ENCODE results near the gene TERB1.
A peak's percentile ranks its signal among the peaks of the same experiment; 100 is the strongest.
"Not testable (repeated sequence)": the region's sequence is repeated elsewhere in the genome, so short reads cannot be mapped to it uniquely, and the experiment has no call there.

Gene TERB1

GRCh38 chr16:66800856-66801255 lies 528 bp downstream of the TERB1 start:
- no peaks in the 10 kb centered on the region for H3K27me3 ChIP-seq (ENCODE audit: insufficient read depth, low read length)
- no peaks in the 10 kb centered on the region for H3K4me1 ChIP-seq (ENCODE audit: insufficient read depth, low read length)
- H3K36me3 ChIP-seq (ENCODE audit: insufficient read depth, low read length) = peaks cover 45% of the 10 kb centered on the region
- no peak overlapping the region for H2AFZ ChIP-seq (ENCODE audit: low read depth, low read length)
- no peak overlapping the region for H3K4me3 ChIP-seq (ENCODE audit: low read length)
- peaks cover 5% of the 10 kb centered on the region for H3K9me3 ChIP-seq (ENCODE audit: low read length)

- H3K4me3 ChIP-seq (ENCODE audit: low read length) = no peak overlapping the region
- no peaks in the 10 kb centered on the region for H3K27me3 ChIP-seq (ENCODE audit: insufficient read depth, low read length)
- no peak overlapping the region for H2AFZ ChIP-seq (ENCODE audit: low read depth, low read length)
- no peaks in the 10 kb centered on the region for H3K4me1 ChIP-seq (ENCODE audit: insufficient read depth, low read length)
- peaks cover 21% of the 10 kb centered on the region for H3K36me3 ChIP-seq (ENCODE audit: insufficient read depth, low read length)
- H3K9me3 ChIP-seq (ENCODE audit: low read length) = peaks cover 5% of the 10 kb centered on the region
Measured at GRCh38 chr16:66798161-66798560, 3.2 kb downstream of the TERB1 start.

- H3K4me1 ChIP-seq (ENCODE audit: insufficient read depth, low read length); H3K27me3 ChIP-seq (ENCODE audit: insufficient read depth, low read length); H2AFZ ChIP-seq (ENCODE audit: low read depth, low read length); H3K36me3 ChIP-seq (ENCODE audit: insufficient read depth, low read length); H3K4me3 ChIP-seq (ENCODE audit: low read length); H3K9me3 ChIP-seq (ENCODE audit: low read length): not testable (repeated sequence)
Measured at GRCh38 chr16:66793984-66794383, 7.4 kb downstream of the TERB1 start.

- Histone ChIP-seq H3K36me3 (ENCODE audit: insufficient read depth, low read length) (no peaks in the 10 kb centered on the region), H2AFZ (ENCODE audit: low read depth, low read length) (no peak overlapping the region), H3K4me3 (ENCODE audit: low read length) (no peak overlapping the region), H3K4me1 (ENCODE audit: insufficient read depth, low read length) (no peaks in the 10 kb centered on the region), H3K27me3 (ENCODE audit: insufficient read depth, low read length) (no peaks in the 10 kb centered on the region), H3K9me3 (ENCODE audit: low read length) (no peaks in the 10 kb centered on the region)
Measured at GRCh38 chr16:66790130-66790733, 11.2 kb downstream of the TERB1 start.

- Histone ChIP-seq H3K27me3 (ENCODE audit: insufficient read depth, low read length) (no peaks in the 10 kb centered on the region), H2AFZ (ENCODE audit: low read depth, low read length) (no peak overlapping the region), H3K4me1 (ENCODE audit: insufficient read depth, low read length) (no peaks in the 10 kb centered on the region), H3K36me3 (ENCODE audit: insufficient read depth, low read length) (no peaks in the 10 kb centered on the region), H3K4me3 (ENCODE audit: low read length) (no peak overlapping the region), H3K9me3 (ENCODE audit: low read length) (no peaks in the 10 kb centered on the region)
Measured at GRCh38 chr16:66787427-66787826, 14.0 kb downstream of the TERB1 start.

- Histone ChIP-seq H3K27me3 (ENCODE audit: insufficient read depth, low read length) (no peaks in the 10 kb centered on the region), H2AFZ (ENCODE audit: low read depth, low read length) (no peak overlapping the region), H3K36me3 (ENCODE audit: insufficient read depth, low read length) (no peaks in the 10 kb centered on the region), H3K4me3 (ENCODE audit: low read length) (no peak overlapping the region), H3K9me3 (ENCODE audit: low read length) (no peaks in the 10 kb centered on the region), H3K4me1 (ENCODE audit: insufficient read depth, low read length) (no peaks in the 10 kb centered on the region)
Measured at GRCh38 chr16:66786551-66786950, 14.8 kb downstream of the TERB1 start.

GRCh38 chr16:66776457-66776856 lies 24.9 kb downstream of the TERB1 start:
- Histone ChIP-seq H2AFZ (ENCODE audit: low read depth, low read length) (no peak overlapping the region), H3K4me1 (ENCODE audit: insufficient read depth, low read length) (no peaks in the 10 kb centered on the region), H3K4me3 (ENCODE audit: low read length) (no peak overlapping the region), H3K36me3 (ENCODE audit: insufficient read depth, low read length) (no peaks in the 10 kb centered on the region), H3K27me3 (ENCODE audit: insufficient read depth, low read length) (no peaks in the 10 kb centered on the region), H3K9me3 (ENCODE audit: low read length) (no peaks in the 10 kb centered on the region)

GRCh38 chr16:66774981-66775380 lies 26.4 kb downstream of the TERB1 start:
- no peak overlapping the region for H2AFZ ChIP-seq (ENCODE audit: low read depth, low read length)
- H3K36me3 ChIP-seq (ENCODE audit: insufficient read depth, low read length) = no peaks in the 10 kb centered on the region
- no peaks in the 10 kb centered on the region for H3K4me1 ChIP-seq (ENCODE audit: insufficient read depth, low read length)
- H3K9me3 ChIP-seq (ENCODE audit: low read length) = no peaks in the 10 kb centered on the region
- H3K4me3 ChIP-seq (ENCODE audit: low read length) = no peak overlapping the region
- H3K27me3 ChIP-seq (ENCODE audit: insufficient read depth, low read length) = no peaks in the 10 kb centered on the region

- Histone ChIP-seq H3K27me3 (ENCODE audit: insufficient read depth, low read length) (no peaks in the 10 kb centered on the region), H3K4me3 (ENCODE audit: low read length) (no peak overlapping the region), H3K36me3 (ENCODE audit: insufficient read depth, low read length) (no peaks in the 10 kb centered on the region), H3K4me1 (ENCODE audit: insufficient read depth, low read length) (no peaks in the 10 kb centered on the region), H3K9me3 (ENCODE audit: low read length) (no peaks in the 10 kb centered on the region), H2AFZ (ENCODE audit: low read depth, low read length) (no peak overlapping the region)
Measured at GRCh38 chr16:66758086-66758485, 43.3 kb downstream of the TERB1 start.

- Histone ChIP-seq H3K4me1 (ENCODE audit: insufficient read depth, low read length) (peaks cover 11% of the 10 kb centered on the region), H3K4me3 (ENCODE audit: low read length) (no peak overlapping the region), H3K27me3 (ENCODE audit: insufficient read depth, low read length) (no peaks in the 10 kb centered on the region), H2AFZ (ENCODE audit: low read depth, low read length) (no peak overlapping the region), H3K36me3 (ENCODE audit: insufficient read depth, low read length) (peaks cover 6% of the 10 kb centered on the region), H3K9me3 (ENCODE audit: low read length) (no peaks in the 10 kb centered on the region)
Measured at GRCh38 chr16:66754819-66755218, 46.6 kb downstream of the TERB1 start.

- Histone ChIP-seq H3K4me3 (ENCODE audit: low read length) (no peak overlapping the region), H3K4me1 (ENCODE audit: insufficient read depth, low read length) (peaks cover 17% of the 10 kb centered on the region), H2AFZ (ENCODE audit: low read depth, low read length) (no peak overlapping the region), H3K36me3 (ENCODE audit: insufficient read depth, low read length) (peaks cover 10% of the 10 kb centered on the region), H3K9me3 (ENCODE audit: low read length) (no peaks in the 10 kb centered on the region), H3K27me3 (ENCODE audit: insufficient read depth, low read length) (no peaks in the 10 kb centered on the region)
Measured at GRCh38 chr16:66754211-66754610, 47.2 kb downstream of the TERB1 start.

GRCh38 chr16:66752958-66753357 lies 48.4 kb downstream of the TERB1 start:
- Histone ChIP-seq H3K36me3 (ENCODE audit: insufficient read depth, low read length) (peaks cover 22% of the 10 kb centered on the region), H3K4me1 (ENCODE audit: insufficient read depth, low read length) (peaks cover 20% of the 10 kb centered on the region), H3K9me3 (ENCODE audit: low read length) (no peaks in the 10 kb centered on the region), H2AFZ (ENCODE audit: low read depth, low read length) (no peak overlapping the region), H3K4me3 (ENCODE audit: low read length) (no peak overlapping the region), H3K27me3 (ENCODE audit: insufficient read depth, low read length) (no peaks in the 10 kb centered on the region)

GRCh38 chr16:66752379-66752778 lies 49.0 kb downstream of the TERB1 start:
- H3K4me3 ChIP-seq (ENCODE audit: low read length) = no peak overlapping the region
- peaks cover 20% of the 10 kb centered on the region for H3K4me1 ChIP-seq (ENCODE audit: insufficient read depth, low read length)

GRCh38 chr16:66751992-66752322 lies 49.4 kb downstream of the TERB1 start:
- Histone ChIP-seq H3K36me3 (ENCODE audit: insufficient read depth, low read length) (peaks cover 29% of the 10 kb centered on the region), H3K9me3 (ENCODE audit: low read length) (no peaks in the 10 kb centered on the region), H2AFZ (ENCODE audit: low read depth, low read length) (peak overlapping the region; percentile 89), H3K4me1 (ENCODE audit: insufficient read depth, low read length) (peaks cover 20% of the 10 kb centered on the region), H3K4me3 (ENCODE audit: low read length) (peak overlapping the region; percentile 31), H3K27me3 (ENCODE audit: insufficient read depth, low read length) (no peaks in the 10 kb centered on the region)

More at GRCh38 chr16:66752379-66752778, 49.0 kb downstream of the TERB1 start:
- Histone ChIP-seq H3K36me3 (ENCODE audit: insufficient read depth, low read length) (peaks cover 26% of the 10 kb centered on the region), H3K27me3 (ENCODE audit: insufficient read depth, low read length) (no peaks in the 10 kb centered on the region), H2AFZ (ENCODE audit: low read depth, low read length) (peak overlapping the region; percentile 89), H3K9me3 (ENCODE audit: low read length) (no peaks in the 10 kb centered on the region)
